Right lung (tissue), 5 donors: ENCODE measurements around the gene SYNGR4. TPM values are rescaled to one million over a fixed set of nuclear protein-coding genes. Genes with fewer than 3 reads are reported as not detected.

Experiments used
- DNase-seq, 2 donors: peaks; one replicate each; pipeline ENCODE4 v3.0.0-alpha.2; 2013
- polyA plus RNA-seq, 5 donors: library from polyadenylated mRNA; unstranded; fragments of 120-200 nt; gene quantifications; one replicate each; pipeline versions ENCODE4 v1.2.1 to v1.2.3, GENCODE V29; 2013; ENCODE audit warnings: inconsistent platforms in 1 of 5, low replicate concordance in 1 of 5; ENCODE audit not compliant: insufficient read length in 5 of 5, insufficient read depth in 1 of 5

The SYNGR4 gene
- polyA plus RNA-seq, 5 donors: 0.27 TPM; not detected in 4

DNA sequence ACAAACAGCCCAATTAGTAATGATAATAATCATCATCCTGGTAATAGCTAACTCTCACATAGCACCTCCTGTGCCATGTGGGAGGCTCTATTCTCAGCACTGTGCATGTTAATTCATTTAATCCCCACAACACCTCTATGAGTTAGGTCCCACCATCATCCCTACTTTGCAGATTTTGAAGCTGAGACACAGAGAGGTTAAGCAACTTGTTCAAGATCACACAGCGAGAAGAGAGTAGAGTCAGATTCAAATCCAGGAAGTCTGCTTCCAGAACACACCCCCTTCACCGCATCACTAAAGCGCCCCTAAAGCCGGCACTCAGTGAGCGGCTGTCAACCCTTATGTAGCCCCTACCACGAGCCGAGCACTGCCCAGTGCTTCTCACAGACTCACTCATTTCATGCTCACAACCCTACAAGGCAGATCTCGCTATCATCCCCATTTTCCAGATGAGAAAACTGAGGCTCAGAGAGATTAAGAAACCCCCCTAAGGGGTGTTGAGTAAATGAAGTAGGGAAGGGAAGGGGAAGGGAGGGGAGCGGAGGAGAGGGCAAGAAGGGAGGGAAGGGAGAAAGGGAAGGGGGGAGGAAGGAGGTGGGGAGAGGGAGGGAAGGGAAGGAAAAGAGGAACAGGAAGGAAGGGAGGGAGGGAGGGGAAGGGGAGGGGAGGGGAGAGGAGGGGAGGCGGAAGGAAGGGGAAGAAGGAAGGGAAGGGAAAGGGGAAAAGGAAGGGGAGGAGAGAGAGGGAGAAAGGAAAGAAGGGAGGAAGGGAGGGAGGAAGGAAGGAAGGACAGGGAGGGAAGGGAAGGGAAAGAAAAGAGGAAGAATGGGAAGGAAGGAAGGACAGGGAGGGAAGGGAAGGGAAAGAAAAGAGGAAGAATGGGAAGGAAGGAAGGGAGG, 22.4 kb upstream of the SYNGR4 start:
- DNase-seq: no peak

DNA sequence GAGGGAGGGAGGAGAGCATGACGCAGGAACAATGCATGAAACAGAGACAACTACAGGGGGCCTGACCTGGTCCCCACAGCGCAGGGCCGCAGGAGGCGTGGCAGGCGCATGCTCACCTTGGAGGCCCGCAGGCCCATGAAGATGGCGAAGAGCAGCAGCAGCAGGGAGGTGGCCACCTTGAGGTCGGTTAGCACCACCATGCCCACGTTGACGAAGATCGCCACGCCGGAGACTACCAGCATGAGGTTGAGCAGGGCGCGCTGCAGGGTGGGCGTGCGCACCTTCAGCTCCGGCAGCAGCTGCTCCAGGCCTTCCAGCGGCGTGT, 21.8 kb upstream of the SYNGR4 start:
- no peak for DNase-seq

DNA sequence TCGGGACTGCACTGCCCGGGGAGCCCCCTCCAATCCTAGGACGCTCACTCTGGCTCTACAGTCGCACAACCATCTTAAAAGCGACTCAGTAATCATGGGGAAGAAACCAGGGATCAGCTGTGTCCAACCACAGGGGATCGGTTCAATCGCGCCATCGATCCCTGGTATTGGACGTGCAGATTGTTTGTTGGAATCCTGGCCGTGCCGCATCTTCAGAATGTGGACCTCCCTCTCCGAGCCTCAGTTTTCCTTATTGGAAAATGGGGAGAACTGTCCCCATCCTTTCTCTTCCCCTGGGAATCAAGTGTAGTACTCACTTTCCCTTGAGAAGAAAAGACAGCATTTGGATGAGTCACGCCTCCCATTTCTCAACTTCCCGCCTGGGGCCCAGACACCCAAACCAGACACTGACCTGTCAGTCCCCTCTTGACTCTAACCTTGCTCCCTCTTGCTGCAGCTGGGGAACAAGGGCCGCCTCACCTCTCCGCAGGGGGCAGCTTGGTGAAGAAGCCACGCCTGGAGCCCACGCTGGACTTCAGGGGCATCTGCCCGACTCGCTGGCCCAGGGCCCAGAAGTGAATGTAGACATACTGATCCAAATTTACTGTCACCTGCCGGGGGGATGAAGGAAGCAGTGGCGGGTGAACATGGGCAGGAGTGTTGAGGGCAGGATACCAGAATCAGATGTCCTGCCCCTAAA, 21.2 kb upstream of the SYNGR4 start:
- DNase-seq: no peak

DNA sequence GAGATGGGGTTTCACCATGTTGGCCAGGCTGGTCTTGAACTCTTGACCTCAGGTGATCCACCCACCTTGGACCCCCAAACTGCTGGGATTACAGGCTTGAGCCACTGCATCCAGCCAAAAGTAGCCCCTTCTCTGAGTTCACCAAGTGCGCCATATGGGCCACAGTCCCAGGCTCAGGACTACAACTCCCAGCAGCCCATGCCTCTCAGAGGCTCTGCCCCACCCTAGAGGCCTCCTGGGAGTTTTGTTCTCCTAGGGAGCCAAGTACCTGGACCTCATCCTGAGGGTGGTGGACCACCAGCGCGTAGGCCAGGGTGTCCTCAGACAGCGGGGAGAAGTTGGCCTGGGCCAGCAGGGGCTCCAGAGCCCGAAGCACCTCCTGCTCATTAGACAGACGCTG, 19.3 kb upstream of the SYNGR4 start:
- DNase-seq: no peak

DNA sequence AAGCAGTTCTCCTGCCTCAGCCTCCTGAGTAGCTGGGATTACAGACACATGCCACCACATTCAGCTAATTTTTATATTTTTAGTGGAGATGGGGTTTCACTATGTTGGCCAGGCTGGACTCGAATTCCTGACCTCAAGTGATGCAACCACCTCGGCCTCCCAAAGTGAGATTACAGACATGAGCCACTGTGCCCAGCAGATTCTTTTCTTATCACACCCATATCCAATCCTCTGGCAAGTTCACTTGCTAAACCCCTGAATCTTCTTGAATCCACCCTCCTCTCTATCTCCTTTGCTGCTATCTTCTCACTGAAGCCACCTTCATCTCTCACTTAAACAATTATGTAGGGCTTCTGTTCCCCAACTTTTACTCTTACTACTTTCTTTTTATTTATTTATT, 18.0 kb upstream of the SYNGR4 start:
- DNase-seq: no peak

DNA sequence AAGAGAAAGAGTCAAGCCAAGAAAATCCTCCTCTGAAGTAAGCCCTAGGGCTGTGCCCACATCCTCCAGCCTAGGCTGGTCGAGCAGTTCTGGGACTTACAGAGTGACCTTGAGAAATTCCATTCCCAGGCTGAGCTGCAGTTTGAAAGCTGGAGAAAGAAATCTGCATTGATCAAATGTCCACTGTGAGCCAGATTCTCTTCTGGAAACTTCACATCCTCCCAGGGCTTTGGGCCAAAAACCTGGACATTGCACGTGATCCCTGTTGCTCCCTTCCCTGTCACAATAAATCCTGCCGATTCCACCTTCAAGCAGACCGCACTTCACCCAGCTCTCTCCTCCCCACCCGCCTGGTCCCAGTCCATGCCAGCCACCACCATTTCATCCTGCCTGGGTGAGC, 16.1 kb upstream of the SYNGR4 start:
- DNase-seq: no peak

DNA sequence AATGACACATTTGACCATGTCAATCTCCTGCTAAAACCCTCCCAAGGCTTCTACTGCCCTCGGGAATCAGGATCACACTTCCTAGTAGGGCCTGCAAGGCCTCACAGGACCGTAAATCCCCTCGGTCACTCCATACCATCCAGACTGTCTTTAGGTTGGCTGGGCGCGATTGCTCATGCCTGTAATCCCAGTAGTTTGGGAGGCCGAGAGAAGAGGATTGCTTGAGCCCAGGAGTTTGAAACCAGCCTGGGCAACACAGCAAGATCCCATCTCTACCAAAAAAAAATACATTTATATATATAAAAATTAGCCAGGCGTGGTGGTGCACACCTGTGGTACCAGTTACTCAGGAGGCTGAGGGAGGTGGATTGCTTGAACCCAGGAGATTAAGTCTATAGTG, 15.4 kb upstream of the SYNGR4 start:
- no peak for DNase-seq

DNA sequence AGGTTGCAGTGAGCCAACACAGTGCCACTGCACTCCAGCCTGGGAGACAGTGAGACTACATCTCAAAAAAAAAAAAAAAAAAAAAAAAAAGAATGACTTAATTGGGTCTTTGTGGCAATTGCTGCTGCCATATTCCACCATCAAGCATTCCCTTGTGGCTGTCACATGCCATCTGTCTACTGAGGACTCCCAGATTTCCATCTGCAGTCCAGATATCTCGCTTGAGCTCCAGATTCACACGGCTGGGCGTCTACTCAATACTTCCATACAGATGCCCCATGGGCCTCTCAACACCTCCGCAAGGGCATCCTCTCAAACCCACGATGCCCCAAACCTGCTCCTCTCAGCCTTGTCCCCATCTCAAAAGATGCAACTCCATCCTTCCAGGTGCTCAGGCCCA, 13.3 kb upstream of the SYNGR4 start:
- DNase-seq: no peak

DNA sequence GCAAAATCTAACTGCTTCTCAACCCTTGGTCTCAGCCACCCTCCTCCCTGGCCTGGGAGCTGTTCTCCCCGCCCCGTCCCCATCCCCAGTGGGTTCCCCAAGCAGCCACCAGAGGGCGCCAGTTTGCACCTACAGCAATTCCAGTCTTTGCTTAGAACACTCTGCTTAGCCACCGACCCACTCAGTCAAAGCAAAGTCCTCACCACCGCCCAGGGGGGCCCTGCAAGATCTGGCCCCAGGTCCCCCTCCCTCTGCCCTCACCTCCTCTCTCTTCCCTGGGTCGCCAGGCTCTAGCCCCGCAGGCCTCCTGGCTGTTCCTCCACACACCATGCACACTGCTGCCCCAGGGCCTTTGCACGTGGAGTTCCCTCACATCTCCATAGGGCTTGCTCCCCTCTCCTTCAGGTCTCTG, 12.8 kb upstream of the SYNGR4 start:
- DNase-seq: peak in 1 of 2 donors; percentile 33

DNA sequence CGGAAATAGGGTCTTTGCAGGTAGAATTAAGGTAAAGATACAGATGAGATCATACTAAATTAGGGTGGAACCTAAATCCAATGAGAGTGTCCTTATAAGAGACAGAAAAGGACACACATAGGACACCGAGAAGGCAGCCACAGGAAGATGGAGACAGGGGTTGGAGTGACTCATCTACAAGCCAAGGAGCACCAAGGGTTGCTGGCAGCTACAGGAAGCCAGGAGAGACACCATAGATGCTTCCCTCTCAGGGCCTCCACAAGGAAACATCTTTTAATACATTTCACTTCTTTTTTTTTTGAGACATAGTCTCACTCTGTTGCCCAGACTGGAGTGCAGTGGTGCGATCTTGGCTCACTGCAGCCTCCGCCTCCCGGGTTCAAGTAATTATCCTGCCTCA, 10.5 kb upstream of the SYNGR4 start:
- no peak for DNase-seq

DNA sequence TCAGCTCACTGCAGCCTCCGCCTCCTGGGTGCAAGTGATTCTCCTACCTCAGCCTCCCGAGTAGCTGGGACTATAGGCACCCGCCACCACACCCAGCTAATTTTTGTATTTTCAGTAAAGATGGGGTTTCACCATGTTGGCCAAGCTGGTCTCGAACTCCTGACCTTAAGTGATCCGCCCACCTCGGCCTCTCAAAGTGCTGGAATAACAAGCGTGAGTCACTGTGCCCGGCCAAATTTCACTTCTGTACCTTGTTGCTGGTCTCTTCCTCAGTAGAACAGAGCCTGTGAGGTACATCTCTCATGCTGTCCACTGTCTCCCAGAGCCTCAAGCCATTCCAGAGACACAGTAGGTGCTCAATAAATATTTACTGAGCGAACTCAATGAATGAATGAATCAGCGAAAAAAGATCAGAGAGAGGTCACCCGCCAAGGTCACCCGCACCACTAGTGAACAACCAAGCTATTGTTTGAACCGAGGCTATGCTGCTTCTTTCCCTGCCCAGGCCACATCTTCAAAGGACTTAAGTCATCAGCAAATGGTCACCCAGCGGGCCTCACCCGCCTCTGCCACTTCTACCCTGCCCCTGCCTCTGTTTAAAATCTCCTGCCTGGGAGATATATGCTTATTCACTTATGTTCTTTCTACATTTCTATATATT, 9.7 kb upstream of the SYNGR4 start:
- DNase-seq: no peak

DNA sequence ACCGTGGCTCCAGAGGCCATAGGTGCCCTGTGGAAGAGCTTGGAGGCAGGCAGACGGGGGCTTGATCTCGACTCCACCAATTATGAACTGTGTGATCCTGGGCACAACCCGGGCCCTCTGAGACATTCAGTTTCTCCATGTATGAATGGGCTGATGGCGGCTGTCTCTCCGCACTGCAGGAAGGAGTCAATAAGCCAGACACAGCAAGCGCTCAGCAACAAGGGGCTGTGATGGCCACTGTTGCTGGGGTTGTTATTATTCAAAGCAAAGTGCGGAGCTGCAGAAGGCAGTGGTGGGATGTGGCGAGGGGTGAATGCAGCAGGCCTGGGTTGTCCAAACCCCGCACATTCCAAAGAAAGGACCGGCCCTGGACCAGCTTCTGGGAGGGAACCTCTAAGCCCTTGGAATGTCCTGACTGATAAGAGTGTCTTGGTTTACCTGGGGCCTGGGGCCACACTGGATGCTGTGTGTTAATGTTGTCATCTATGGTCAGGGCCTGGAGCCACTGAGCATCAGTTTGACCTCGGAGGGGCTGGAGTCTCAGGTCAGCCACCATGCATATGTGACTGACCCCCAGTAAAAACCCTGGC, 8.7 kb upstream of the SYNGR4 start:
- no peak for DNase-seq

DNA sequence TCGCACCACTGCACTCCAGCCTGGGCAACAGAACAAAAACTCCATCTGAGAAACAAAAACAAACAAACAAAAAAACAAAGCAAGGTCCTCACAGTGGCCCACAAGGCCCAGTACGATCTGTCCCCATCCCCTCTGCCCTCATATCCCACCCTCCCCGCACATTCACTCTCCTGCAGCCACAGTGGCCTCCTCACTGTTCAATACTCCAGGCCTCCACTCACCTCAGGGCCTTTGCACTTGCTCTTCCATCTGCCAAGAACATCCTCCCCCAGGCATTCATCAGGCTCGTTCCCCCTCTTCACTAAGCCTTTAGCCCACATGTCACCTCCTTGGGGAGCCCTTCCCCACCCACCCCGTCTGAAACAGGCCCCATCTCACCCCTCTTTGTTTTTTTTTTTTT, 5.0 kb upstream of the SYNGR4 start:
- no peak for DNase-seq

DNA sequence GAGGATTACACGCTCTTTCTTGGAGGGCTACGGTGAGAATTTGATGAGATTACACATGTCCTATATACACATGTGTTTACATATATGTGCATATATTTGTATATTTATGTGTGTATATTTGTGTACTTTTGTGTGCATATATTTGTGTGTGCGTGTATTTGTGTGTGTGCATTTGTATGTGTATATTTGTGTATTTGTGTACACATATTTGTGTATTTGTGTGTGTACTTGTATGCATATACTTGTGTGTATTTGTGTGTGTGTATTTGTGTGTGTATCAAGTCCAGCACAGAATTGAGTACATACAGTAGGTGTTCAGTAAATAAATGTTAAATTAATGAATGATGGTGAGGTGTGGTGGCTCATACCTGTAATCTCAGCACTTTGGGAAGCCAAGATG, 2.3 kb upstream of the SYNGR4 start:
- DNase-seq: no peak

DNA sequence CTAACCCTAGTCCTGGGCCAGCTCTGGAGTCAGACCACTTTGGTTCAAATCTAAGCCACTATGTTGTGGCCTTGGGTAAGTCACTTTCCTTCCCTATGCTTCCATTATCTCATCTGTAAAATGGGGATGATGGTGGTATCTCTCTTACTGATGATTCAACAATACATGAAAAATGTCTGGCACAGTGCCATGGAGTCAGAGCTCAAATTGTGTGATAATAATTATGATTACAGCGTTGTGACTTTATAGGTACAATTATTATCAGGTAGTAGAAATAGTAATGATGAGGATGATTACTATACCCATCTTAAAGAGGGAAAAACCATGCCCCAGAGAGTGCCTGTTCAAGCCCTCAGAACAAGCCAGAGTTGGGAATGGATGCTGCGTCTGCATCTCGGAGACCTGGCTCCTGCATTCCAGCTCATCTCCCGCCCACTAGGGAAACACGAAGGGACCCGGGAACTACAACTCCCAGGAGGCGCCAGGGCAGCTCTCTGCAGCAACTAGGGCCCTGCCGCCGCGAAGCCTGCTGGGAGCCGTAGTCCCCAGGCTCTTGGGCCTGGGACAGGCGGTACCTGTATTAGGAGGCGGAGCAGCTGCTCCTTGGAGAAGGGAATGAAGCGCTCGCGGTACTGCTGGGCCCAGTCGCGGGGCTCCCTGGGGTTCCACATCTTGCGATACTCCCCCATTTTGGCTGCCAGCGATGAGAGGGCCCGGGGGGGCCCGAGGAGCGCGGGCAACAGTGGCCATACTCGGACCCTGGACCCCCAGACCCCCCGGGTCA, 1.3 kb upstream of the SYNGR4 start:
- peak; percentile 91 to 93 for DNase-seq

DNA sequence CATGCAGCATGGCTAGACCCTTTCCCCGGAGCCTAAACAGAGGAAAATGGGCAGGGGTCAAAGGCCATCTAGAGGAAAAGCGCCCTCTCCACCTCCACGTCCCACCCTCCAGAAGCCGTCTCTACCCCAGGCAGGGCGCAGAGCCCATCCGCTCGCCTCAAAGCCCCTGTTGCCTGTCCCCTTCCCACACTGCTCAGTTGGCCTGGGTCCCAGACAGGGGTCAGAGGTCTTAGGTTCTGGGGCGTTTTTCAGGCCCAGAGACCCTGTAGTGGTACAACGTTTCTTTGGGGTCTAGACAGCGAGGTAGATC, 712 bp upstream of the SYNGR4 start:
- no peak for DNase-seq

DNA sequence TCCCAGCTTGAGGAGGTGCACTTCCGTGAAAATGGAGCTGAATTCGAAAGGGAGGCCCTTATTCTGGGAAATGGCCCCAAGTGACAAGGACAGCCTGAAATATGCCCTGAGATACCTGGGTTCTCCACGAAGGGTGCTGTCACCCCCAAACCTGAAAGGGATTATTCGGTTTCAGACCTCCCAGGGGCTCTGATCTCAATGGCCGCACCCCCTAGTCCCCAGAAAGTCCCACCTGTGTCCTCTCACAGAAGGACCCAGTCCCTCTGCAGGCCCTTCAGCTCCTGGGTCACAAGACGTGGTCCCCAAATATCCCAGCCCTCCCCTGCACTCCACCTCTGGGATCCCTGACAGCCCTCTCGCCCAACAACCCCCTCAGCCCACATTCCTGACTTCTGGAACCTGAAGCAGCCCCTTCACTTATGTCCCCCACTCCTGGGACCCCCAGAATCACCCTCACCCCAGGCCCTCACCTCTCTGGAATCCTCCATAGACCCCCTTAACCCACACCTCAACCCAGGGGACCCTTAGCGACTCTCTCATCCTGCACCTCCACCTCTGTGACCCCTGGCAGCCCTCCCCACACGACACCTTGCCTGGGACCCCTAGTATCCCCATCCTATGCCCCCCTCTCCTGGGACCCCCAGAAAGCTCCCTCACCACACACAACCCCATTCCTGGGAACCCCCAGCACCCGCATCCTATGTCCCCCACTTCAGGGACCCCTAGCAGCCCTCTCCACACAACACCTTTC, 606 bp downstream of the SYNGR4 start:
- no peak for DNase-seq

DNA sequence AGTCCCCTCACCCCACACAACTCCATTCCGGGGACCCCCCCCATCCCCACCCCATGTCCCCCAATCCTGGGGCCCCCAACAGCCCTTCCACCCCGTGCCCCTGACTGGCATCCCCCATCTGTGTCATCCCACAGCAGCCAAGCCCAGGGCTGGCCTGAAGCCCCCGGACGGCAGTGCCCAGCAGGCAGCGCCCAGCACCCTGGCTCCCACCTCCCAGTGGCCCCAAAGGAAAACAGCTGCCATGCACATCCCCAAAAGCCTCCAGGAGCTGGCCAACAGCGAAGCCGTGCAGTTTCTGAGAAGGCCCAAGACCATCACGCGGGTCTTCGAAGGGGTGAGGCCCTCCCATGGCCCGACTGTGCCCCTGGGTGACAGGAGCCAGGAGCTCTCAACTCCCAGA, 1.4 kb downstream of the SYNGR4 start:
- no peak for DNase-seq

DNA sequence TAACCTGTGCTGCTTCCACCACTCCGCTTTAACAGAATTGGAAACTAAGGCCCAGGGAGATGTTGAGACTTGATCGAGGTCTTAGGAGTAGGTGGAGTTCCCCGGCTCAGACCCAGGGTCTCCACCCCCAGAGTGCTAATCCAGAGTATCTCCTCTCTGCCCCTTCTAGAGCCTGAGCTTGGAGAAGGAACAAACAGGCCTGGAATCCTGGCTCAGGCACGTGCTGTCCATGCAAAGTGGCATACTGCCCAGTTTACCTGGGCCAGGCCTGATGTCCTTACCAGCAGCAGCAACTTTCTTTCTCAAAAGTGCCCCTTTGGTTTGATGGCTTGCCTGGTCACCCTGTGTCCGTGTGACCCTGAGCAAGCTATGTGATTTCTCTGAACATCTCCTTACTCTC, 3.7 kb downstream of the SYNGR4 start:
- no peak for DNase-seq

DNA sequence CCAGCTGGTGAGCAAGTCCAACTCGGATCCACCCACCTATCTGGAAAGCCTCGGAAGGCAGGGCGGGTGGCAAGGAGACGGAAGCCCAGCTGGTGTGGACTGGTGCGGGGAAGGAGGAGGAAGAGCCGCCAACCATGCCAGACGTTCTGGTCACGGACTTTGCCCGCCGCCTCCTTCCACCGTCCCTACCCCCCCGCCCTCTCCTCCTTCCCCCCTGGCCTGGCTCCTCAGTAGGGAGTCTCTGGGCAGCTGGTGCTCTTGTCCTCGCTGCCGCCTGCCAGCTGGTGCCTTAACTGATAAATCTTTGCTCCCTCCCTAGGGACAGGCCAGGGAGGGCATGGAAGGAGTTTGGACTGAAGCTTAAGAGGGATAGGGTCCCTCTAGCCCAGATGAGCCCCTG, 4.8 kb downstream of the SYNGR4 start:
- no peak for DNase-seq

DNA sequence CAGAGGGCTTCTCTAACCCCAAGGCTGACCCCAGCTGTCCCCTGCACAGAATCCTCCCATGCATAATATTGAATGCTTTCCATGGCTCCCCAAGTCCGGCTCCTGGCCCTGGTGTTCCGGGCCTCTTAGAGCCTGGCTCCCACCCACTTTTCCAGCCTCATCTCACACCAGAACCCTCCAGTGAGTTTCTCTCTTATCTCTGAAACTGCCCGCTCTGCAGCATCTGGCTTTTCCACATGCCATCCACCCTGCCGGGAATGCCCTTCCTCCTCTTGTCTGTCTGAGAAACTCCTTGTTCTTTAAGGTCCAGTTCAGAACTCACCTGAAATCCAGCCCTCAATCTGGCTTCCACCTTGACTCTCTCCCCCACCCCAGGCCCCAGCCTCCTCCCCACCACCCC, 6.8 kb downstream of the SYNGR4 start:
- no peak for DNase-seq
